GM10248 (cell line): ENCODE data around the gene TFRC.
"Not testable (repeated sequence)": the region's sequence is repeated elsewhere in the genome, so short reads cannot be mapped to it uniquely, and the experiment has no call there.

ENCODE experiments used
- CTCF ChIA-PET: fragments of 300-600 bp; sonication (Branson Sonifier 250); formaldehyde crosslinking; extraction: SDS; loops from one replicate; lab custom pipeline; 2021; ENCODE audit warnings: antibody characterized with exemption; lab: Yijun Ruan, JAX
- POLR2A ChIA-PET: fragments of 350-650 bp; sonication (Branson Sonifier 250); formaldehyde crosslinking; extraction: SDS; loops from one replicate; lab custom pipeline; 2020; ENCODE audit warnings: antibody characterized with exemption; lab: Yijun Ruan, JAX
- DNase-seq: peaks from one replicate; pipeline ENCODE4 v3.0.0; 2012; ENCODE audit errors: extremely low spot score
- TF ChIP-seq, protein P1 (sequence below): IDR thresholded peaks from 2 replicates; pipeline ENCODE4 v1.5.1; 2012; ENCODE audit warnings: mild to moderate bottlenecking, low read depth; ENCODE audit errors: extremely low read depth, missing control alignments, control extremely low read depth

The TFRC gene

DNA sequence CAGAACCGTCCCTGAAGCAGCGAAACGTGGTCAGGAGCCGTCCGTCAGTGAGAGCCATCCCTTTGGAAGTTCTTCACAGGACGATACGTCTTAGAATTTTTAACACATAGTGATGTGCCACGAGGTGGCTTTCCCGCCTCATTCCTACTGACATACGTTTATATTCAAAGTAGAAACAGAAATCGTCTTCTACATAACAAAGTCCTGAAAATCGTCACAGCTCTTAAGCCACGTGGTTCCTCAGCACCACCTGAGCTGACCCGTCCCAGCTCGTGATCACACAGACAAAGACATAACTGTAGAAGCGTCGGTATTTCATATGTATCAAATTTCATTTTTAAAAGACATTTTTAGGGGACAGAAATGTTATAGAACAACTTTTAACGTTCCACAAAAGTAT lies 73.5 kb downstream of the TFRC start:
- ChIA-PET POLR2A (no interaction called here), CTCF (interaction anchor here (1.0 to 1.2 kb wide), 4 partner anchors 8 to 65 kb away, joined by 3 to 4 read pairs (median 4); no protein-coding TSS in a partner anchor)
- TF ChIP-seq, protein P1, sequence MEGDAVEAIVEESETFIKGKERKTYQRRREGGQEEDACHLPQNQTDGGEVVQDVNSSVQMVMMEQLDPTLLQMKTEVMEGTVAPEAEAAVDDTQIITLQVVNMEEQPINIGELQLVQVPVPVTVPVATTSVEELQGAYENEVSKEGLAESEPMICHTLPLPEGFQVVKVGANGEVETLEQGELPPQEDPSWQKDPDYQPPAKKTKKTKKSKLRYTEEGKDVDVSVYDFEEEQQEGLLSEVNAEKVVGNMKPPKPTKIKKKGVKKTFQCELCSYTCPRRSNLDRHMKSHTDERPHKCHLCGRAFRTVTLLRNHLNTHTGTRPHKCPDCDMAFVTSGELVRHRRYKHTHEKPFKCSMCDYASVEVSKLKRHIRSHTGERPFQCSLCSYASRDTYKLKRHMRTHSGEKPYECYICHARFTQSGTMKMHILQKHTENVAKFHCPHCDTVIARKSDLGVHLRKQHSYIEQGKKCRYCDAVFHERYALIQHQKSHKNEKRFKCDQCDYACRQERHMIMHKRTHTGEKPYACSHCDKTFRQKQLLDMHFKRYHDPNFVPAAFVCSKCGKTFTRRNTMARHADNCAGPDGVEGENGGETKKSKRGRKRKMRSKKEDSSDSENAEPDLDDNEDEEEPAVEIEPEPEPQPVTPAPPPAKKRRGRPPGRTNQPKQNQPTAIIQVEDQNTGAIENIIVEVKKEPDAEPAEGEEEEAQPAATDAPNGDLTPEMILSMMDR = no peak
- DNase-seq = no peak

DNA sequence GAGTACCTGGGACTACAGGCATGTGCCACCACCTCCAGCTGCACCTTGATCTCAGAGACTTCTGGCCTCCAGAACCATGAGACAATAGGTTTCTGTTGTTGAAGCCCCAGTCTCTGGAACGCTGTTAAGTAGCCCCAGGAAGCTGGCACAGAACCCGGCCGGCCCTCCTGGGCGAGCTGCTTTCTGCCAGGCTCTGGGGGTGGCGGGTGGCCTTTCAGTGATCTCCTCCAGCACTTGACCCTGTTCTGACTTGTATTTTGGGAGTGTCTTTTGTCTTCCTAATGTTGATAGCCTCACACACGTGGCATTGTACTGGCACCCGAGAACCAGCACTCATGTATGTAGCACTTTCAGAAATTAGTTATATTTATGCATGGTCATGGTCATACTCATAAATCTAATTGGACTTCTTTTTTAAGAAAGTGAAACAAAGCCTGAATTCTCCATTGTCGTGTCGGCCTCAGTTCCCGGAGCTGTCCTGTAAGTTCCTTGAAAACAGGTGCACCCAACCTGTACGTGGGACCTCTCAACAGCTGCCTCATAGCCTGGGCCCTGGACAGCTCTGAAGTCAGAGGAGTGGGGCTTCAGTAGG lies 74.0 kb downstream of the TFRC start:
- TF ChIP-seq, protein P1 = no peak
- ChIA-PET POLR2A (no interaction called here), CTCF (interaction anchor here (0.8 to 1.2 kb wide), 4 partner anchors 9 to 65 kb away, joined by 3 to 4 read pairs (median 3); no protein-coding TSS in a partner anchor)
- DNase-seq = no peak

DNA sequence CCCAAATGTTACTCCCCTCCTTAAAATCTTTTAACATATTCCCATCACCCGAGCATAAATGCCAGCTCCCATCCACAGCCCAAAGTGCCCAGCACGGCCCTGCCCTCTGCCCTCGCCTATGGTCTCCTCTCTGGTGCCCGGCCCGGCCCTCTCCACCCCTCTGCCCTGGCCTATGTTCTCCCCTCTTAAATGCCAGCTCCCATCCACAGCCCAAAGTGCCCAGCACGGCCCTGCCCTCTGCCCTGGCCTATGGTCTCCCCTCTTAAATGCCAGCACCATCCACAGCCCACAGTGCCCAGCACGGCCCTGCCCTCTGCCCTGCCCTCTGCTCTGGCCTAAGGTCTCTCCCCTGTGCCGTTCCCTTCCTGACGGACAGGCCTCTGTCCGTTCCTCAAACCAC lies 76.6 kb downstream of the TFRC start:
- POLR2A ChIA-PET, CTCF ChIA-PET, DNase-seq: not testable (repeated sequence)

DNA sequence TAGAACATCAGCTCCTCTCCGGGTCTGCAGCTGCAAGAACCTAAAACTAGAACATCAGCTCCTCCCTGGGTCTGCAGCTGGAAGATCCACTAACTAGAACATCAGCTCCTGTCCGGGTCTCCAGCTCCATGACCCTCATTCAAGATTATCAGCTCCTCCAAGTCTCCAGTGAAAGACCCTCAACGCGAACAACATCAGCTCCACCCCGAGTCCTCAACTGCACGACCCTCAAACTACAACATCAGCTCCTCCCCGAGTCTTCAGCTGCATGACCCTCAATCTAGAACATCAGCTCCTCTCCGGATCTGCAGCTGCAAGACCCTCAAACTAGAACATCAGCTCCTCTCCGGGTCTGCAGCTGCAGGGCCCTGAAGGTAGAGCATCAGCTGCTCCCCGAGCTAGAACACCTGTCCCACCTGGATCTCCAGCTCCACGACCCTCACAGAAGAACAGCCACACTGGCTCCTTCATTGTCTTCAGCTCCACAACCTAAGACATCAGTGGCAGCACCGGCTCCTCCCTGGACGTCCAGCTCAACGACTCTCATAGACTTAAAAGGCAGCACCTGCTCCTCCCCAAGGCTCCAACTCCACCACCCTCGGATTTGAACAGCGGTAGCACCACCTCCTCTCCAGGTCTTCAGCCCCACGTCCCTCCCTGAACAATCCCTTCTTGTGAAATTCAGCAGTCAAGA lies 77.4 kb downstream of the TFRC start:
- POLR2A ChIA-PET, DNase-seq: not testable (repeated sequence)
- CTCF ChIA-PET = interaction anchor here (1.1 to 2.6 kb wide), 4 partner anchors 8 to 91 kb away, joined by 3 to 15 read pairs (median 6); no protein-coding TSS in a partner anchor

DNA sequence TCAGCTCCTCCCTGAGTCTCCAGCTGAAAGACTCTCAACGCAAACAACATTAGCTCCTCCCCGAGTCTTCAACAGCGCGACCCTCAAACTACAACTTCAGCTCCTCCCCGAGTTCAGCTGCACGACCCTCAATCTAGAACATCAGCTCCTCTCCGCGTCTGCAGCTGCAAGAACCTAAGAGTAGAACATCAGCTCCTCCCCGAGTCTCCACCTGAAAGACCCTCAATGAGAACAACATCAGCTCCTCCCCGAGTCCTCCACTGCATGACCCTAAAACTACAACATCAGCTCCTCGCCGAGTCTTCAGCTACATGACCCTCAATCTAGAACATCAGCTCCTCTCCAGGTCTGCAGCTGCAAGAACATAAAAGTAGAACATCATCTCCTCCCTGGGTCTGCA lies 78.3 kb downstream of the TFRC start:
- DNase-seq = no peak
- ChIA-PET CTCF (interaction anchor here (1.1 to 2.6 kb wide), 5 partner anchors 9 to 192 kb away, joined by 3 to 15 read pairs (median 7); no protein-coding TSS in a partner anchor), POLR2A (interaction anchor here (0.6 kb wide), 1 partner anchor 65 kb away, joined by 6 read pairs; no protein-coding TSS in a partner anchor)
- TF ChIP-seq, protein P1 = no peak

DNA sequence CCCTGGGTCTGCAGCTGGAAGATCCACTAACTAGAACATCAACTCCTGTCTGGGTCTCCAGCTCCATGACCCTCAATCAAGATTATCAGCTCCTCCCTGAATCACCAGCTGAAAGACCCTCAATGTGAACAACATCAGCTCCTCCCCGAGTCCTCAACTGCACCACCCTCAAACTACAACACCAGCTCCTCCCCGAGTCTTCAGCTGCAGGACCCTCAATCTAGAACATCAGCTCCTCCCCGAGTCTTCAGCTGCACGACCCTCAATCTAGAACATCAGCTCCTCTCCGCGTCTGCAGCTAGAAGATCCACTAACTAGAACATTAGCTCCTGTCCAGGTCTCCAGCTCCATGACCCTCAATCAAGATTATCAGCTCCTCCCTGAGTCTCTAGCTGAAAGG lies 79.2 kb downstream of the TFRC start:
- POLR2A ChIA-PET, DNase-seq: not testable (repeated sequence)
- CTCF ChIA-PET = interaction anchor here (1.2 to 2.6 kb wide), 5 partner anchors 10 to 193 kb away, joined by 3 to 15 read pairs (median 7); no protein-coding TSS in a partner anchor

DNA sequence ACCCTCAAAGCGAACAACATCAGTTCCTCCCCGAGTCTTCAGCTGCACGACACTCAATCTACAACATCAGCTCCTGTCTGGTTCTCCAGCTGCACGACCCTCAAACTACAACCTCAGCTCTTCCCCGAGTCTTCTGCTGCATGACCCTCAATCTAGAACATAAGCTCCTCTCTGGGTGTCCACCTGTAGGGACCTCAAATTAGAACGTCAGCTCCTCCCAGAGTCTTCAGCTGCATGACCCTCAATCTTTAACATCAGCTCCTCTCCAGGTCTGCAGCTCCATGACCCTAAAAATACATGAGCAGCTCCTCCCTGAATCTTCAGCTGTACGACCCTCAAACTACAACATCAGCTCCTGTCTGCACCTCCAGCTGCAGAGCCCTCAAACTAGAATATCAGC lies 80.7 kb downstream of the TFRC start:
- CTCF ChIA-PET = interaction anchor here (2.4 kb wide), 1 partner anchor 21 kb away, joined by 11 read pairs; no protein-coding TSS in a partner anchor
- POLR2A ChIA-PET, DNase-seq: not testable (repeated sequence)

DNA sequence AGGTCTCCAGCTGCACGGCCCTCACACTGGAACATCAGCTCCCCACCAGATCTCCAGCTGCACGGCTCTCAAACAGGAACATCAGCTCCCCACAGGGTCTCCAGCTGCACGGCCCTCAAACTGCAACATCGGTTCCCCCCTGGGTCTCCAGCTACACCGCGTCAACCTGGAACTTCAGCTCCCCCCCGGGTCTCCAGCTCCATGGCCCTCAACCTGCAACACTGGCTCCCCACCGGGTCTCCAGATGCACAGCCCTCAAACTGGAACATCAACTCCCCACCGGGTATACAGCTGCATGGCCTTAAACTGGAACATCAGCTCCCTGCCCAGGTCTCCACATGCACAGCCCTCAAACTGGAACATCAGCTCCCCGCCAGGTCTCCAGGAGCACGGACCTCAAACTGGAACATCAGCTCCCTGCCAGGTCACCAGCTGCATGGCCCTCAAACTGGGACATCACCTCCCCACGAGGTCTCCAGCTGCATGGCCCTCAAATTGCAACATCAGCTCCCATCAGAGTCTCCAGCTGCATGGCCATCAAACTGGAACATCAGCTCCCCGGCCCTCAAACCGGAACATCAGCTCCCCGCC lies 81.4 kb downstream of the TFRC start:
- CTCF ChIA-PET = interaction anchor here (1.3 to 2.4 kb wide), 2 partner anchors 22 to 73 kb away, joined by 3 to 11 read pairs; no protein-coding TSS in a partner anchor
- POLR2A ChIA-PET = interaction anchor here (0.6 kb wide), 1 partner anchor 35 kb away, joined by 3 read pairs; no protein-coding TSS in a partner anchor
- not testable (repeated sequence) for DNase-seq

DNA sequence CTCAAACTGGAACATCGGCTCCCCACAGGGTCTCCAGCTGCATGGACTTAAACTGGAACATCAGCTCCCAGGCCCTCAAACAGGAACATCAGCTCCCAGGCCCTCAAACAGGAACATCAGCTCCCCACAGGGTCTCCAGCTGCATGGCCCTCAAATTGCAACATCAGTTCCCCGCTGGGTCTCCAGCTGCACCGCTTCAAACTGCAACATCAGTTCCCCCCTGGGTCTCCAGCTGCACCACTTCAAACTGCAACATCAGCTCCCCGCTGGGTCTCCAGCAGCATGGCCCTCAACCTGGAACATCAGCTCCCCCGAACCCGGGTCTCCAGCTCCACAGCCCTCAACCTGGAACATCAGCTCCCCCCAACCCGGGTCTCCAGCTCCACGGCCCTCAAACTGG lies 82.0 kb downstream of the TFRC start:
- no peak for DNase-seq
- POLR2A ChIA-PET = interaction anchor here (0.6 kb wide), 2 partner anchors 35 to 59 kb away, joined by 3 to 5 read pairs; no protein-coding TSS in a partner anchor
- CTCF ChIA-PET = interaction anchor here (1.2 to 2.4 kb wide), 3 partner anchors 22 to 220 kb away, joined by 3 to 11 read pairs (median 4); no protein-coding TSS in a partner anchor
- TF ChIP-seq, protein P1 = no peak
